Stomach (tissue), 4 donors: ENCODE results near the gene KRTDAP.

ENCODE experiments used
- POLR2A ChIP-seq, 4 donors: fragments of 450-650 bp; IDR thresholded peaks; one replicate each; pipeline ENCODE4 v1.6.1; 2016; ENCODE audit warnings: antibody characterized with exemption in 4 of 4, control low read depth in 2 of 4, mild to moderate bottlenecking in 1 of 4, moderate library complexity in 1 of 4
- TF ChIP-seq, protein P1 (sequence below), 7 experiments: fragments of 450-650 bp in 4 of 7; fragments of 200-600 bp in 3 of 7; sonication (generic) in 3 of 7; IDR thresholded peaks; one replicate each; pipeline ENCODE4 v1.5.1; 2016 to 2019; ENCODE audit warnings: antibody characterized with exemption in 7 of 7, control low read depth in 2 of 7, mild to moderate bottlenecking in 1 of 7

- TF ChIP-seq, protein P1, sequence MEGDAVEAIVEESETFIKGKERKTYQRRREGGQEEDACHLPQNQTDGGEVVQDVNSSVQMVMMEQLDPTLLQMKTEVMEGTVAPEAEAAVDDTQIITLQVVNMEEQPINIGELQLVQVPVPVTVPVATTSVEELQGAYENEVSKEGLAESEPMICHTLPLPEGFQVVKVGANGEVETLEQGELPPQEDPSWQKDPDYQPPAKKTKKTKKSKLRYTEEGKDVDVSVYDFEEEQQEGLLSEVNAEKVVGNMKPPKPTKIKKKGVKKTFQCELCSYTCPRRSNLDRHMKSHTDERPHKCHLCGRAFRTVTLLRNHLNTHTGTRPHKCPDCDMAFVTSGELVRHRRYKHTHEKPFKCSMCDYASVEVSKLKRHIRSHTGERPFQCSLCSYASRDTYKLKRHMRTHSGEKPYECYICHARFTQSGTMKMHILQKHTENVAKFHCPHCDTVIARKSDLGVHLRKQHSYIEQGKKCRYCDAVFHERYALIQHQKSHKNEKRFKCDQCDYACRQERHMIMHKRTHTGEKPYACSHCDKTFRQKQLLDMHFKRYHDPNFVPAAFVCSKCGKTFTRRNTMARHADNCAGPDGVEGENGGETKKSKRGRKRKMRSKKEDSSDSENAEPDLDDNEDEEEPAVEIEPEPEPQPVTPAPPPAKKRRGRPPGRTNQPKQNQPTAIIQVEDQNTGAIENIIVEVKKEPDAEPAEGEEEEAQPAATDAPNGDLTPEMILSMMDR (IDR thresholded peaks at IDR 0.05) = no peak
- TF ChIP-seq POLR2A (IDR thresholded peaks at IDR 0.05) = no peak
These were observed 11.4 kb upstream of the KRTDAP start for GRCh38 chr19:35501684-35502083.
